GM19240 (cell line): ENCODE results near the gene MCM9.

Source experiments
- DNase-seq: peaks from one replicate; pipeline ENCODE4 v3.0.0; 2011; ENCODE audit warnings: low spot score; ENCODE audit not compliant: insufficient read length

The MCM9 gene

DNA sequence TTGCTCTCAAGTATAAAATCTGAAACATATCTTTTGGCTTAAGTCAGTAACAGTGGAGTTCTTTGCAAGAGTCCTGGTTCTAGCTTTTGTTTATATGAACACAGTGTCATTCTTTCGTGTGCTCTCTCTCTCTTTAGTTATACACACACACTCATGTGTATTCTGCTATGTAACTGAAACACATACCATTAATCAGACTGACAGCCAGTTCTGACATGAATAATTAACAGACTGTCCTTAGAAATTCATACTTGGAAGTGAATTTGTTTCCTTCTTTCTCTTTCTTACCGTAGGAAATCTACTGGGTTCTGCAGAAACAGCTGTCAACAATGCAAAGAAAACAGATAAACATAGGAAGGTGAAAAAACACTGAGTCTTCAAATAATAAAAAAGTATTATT, 2.5 kb downstream of the MCM9 start:
- no peak for DNase-seq

DNA sequence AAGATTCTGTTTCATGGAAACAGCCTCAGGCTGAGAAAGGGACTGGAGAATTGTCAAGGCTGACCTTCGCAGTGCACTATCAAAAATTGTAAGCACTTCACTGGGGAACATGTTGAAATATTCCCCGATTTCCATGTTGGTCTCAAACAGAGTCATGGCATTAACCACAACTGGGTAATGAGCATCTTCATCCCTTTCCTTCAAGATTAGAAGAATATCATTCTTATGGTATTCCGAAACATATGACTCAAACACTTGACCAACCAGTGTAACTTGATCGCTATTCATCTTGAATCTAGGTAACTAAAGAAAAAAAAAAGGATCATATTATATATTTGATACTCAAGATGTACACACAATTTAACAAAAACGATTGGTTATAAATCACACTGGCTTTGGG, 3.5 kb downstream of the MCM9 start:
- no peak for DNase-seq

DNA sequence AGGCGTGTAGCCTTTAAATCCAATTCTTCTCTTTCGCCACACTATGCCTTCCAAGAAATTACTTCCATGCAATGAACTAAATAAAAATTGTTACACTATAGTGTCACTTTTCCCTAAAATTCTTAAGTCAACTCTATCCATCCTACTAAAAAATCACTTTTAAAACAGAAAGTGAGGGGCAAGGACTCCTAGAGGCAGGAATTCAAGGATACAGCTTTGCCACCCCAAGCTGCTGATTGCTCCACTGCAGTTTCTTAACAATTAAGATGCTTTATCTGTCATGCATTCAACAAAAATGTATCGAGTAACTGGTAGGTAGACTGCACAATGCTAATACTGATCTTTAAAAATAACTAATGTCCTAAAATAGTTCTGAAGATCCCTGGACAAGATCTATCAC, 4.3 kb downstream of the MCM9 start:
- DNase-seq, result no peak

DNA sequence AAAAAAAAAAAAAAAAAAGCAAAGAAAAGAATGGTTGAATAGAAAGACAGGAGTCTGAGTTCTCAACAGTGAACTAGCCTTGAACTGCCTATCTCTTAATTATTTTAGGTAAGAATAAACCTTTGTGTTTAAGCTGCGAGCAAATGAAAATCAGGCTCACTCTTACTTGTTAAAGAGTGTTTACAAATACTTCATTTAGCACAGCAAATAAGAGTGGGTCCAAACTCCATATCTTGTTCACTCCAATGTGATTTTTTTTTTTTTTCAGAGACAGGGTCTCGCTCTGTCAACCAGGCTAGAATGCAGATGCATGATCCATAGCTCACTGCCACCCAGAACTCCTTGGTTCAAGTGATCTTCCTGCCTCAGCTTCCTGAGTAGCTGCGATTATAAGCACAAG, 11.9 kb downstream of the MCM9 start:
- DNase-seq, result no peak

DNA sequence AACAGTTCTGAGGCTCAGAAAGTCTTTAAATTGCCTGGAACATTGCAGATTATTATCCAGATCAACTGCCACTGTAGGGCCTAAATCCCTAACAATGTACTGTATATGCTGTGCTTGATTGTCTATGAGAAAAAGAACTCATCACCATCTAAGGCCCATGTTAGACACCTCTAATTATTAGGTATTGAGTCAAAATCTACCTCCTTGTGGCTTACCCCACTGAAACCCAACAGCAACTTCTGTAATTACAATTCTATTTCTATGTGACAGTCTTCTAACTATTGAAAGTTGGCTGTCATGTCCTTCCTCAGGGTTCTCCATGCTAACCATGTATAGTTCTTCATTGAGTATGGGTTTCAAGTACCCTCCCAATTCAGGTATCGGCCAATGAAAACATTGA, 13.9 kb downstream of the MCM9 start:
- DNase-seq, result no peak

DNA sequence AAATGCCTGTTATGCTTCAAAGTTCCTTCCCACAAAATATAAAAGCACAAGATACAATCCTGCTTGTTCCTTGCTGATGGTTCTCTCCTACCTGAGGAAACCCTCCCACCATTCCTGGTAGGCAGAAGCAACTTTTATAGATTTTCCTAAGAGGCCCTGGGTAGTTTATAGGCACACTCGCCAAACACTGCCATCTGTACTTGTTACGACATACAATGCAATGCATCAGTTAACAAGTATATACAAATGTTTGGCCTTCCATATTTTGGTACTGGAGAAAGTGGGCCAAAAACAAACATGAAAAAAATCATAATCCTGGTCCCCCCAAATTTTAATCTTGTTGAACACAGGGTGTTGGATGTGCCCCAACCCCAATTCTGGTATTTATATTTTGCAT, 16.6 kb downstream of the MCM9 start:
- no peak for DNase-seq

DNA sequence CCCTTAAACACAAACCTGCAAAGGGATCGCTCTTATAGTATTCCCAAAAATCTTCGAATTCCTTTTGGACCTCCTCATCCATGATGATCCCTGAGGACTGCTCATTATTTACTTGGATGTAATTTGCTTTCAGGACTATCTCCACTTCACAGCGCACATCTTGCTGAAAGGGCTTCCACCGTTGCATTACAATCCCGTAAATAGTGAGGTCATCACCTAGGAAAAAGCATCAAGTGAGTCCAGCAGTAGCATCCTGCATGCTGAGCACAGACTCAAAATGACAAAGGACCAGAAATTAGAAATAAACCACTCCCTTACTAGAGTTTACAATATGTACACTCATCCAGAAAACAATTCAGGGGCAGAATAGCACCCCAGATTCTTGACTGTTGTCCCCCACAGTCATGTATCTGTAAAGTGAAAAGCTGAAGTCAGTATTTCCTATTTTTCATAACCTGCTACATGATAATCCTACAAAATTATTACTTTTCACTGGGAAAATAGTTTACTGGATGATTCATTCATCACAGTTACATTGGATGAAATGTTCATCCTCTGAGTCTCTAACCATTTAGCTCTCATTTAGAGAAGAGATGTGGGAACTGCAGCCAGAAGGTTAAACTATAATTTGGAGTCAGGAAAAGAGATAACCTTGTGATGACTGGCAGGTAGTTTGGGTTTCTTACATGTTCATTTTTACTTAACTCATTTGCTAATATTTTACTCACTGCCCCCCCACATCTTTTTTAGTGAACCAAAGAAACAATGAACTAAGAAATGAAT, 17.2 kb downstream of the MCM9 start:
- no peak for DNase-seq

DNA sequence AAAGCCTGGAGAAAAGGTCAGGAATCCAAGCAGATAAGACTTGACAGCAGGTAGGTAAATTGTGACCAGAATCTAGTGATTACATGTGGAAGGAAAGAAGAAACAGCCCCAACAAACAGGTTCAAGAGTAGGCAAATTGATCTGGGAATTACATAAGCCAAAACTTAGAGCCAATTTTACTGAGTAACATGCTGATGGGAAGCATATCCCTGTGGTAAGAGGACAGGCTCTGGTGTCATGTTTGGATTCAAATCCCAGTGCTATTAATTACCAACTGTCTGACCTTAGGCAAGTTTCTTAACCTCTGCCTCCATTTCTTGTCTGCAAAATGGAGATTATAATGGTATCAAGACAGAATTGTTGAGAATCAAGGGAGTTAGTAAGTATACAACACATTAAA, 20.4 kb downstream of the MCM9 start:
- no peak for DNase-seq

DNA sequence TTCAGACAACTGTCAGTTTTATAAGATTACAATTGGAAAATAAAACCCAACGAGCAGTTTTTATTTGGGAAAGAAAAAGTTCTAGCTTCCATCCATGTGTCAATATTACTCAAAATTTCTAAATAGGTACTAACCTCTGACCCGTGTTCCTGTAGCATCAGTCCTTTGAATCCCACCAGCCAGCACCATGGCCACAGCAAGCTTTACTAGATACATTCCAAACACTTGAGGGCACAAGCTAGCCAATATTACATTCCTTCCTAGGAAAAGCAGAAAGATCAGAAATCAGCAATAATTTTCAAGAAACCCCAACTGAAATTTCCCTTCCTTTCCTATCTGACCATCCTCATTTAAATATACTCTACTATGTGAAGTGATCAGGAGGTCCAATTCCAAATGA, 21.8 kb downstream of the MCM9 start:
- no peak for DNase-seq

DNA sequence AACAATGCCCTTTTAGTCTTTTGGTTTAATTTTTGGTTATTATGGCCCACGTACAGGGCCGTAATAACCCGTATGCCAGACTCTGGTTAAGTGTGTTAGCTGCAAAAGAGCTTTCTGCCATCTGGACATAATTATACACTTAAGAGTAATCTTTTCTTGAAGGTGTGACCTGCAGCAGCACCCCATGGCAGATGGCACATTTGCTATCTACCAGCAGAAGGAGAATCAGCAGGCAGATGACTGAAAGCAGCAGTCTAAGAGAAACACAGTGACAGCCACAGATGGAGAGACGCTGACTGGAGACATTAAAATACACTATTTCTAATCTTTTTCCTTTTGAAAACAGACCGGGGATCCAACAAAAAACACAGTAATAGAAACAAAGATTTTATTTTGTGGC, 22.3 kb downstream of the MCM9 start:
- DNase-seq, result no peak

DNA sequence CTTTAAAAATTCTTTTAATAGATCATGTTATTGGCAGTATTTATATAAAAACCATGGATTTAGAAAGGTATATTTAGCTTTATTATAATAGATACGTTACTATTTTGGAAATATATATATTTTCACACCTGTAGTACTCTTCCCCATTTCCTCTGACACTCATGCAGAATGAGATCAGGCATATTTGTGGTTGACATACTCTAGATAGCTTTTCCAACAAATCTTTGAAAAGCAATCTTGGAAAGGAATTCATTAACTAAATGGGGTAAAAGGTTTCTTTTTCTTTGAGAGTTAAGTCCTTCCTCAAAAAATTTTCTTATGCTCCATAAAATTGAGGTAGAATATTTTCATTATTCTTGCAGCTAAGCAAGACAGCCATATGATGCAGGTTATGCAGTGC, 26.5 kb downstream of the MCM9 start:
- DNase-seq, result no peak

DNA sequence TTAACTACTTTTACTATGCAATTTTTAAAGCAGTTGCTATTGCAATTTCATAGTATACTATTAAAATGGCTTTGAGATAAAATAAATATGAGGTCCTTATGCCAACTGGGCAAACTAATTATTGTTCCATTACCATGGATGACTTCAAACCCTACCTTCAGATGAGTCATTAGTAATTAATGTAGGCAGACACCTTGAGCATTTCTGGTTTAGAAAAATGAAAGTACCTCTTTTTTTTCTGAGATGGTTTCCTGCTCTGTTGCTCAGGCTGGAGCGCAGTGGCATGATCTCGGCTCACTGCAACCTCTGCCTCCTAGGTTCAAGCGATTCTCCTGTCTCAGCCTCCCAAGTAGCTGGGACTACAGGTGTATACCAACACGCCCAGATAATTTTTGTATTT, 29.1 kb downstream of the MCM9 start:
- no peak for DNase-seq

DNA sequence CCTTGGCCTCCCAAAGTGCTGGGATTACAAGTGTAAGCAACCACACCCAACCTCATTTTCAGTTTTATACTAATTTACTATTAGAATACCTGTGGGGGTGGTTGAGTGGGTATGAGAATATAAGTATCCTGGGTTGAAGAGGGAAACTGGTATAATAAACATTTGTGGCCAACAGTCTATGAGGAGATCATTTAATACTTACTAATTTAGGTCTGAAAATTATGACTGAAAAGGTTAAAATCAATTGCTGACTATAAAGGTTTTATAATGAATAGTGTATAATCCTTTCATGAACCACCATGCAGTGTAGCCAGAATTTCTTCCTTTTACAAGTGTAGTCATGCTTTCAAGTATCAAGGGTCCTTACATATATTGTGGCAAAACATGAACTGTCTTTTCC, 29.9 kb downstream of the MCM9 start:
- DNase-seq, result no peak

DNA sequence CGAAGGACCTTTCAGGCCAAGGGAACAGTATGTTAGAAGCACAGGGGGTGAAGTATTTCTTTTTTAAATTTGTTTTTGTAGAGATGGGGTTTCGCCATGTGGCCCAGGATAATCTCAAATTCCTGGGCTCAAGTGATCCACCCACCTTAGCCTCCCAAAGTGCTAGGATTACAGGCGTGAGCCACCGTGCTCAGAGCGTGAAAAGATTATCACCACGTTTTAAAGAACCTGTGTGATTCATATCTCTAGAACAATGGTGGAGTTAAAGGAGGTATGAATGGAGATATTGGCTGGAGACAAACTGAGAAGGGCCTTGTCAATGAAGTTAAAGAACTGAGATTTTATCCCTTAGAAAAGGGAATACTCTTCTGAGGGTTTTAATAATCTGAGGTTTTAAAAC, 31.3 kb downstream of the MCM9 start:
- DNase-seq, result no peak

DNA sequence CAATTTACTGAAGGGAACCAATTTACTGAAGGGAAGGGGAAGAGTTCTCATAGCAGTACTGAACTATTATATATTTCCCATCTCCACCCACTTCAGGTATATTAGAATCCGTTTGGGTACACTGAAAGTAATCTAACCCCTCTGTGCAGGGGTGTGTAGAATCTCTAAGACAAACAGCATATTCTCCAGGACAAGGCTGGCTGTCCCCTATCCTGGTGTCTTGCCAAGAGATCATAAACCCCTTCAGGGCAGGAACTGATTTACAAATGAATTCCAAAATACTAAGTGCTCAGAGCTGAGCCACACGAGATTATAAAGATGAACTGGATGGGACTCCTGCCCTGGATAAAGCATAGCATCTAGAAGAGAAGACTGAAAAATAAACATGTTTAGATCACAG, 31.8 kb downstream of the MCM9 start:
- no peak for DNase-seq

DNA sequence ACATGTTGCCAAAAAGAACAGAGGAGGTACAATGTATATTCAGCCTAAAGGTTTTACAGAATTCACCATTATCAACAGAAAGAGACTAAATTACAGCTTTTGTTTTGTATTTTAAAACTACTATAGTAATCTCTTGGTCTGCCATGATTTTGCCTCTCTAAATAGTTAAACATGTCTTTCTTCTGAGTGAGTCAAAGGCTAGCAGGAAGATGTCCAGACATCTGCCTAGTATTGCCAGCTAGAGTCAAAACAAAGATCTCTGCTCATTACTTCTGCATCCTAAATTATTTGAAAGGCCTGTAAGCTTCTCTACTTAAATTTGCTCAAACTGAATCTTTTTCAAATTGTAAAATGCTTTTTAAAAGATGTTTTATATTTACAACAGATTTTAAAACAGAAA, 32.2 kb downstream of the MCM9 start:
- no peak for DNase-seq

DNA sequence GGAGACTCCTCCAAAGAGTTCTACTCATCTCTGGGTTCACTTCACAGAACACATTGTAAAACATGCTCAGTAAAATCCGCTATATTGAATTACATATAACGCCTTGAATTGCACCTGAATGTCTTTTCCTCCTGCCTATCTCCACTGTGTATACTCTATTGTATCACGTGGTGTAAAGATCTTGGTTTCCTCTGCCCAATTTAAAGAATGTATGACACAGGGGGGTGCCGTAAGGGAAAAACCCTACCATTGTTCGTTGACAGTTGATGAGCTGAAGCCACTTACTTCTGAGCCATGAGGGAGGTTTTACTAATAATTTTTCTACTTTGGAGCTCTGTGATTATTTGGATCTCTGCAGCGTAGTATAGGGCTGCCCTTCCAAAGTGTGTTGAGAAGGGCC, 35.0 kb downstream of the MCM9 start:
- DNase-seq, result no peak

DNA sequence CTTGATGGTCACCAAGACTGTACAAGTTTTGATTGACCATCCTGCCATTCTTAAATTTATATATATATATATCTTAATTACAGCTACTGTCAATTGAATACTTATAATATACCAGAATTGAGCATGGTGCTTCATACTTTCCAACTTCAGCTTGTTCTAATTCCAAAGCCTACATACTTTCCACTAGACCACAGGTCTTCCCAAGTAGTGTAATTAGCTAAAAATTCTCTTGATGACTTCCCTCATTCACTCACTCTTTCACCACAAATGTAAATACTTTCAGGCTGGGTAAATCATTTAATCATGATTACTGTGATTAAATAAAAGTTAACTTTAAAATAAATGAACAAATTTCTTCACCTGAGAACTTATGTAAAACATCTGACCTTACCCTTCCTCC, 37.6 kb downstream of the MCM9 start:
- no peak for DNase-seq

DNA sequence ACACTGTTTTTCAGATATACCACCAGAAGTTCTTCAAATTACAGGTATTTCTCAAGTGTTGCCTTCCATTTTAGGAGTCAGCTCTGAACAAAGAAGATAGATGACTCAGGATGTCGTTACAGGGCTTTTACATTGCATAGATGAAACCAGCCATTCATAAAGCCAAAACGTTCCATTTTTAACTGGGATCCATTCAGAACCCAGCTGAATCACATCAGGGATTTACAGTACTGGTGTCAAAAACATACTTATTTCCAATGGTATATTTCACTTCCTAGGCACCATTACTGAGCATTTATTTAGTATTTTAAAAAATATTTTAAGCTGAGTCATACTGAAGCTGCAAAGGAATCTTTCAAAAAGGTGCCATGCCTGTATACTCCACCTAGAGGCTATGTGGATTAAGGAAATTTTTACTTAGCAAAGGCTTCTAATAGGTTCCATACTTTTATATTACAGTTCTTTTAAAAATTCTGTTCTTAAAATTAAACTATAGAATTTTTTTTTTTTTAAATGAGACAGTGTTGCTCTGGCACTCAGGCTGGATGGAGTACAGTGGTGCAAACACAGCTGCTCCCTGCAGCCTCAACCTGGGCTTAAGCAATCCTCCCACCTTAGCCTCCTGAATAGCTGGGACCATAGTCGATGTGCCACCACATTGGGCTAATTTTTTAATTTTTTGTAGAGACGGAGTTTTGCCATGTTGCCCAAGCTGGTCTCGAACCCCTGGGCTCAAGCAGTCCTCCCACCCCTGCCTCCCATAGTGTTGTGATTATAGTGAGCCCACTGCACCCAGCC, 38.4 kb downstream of the MCM9 start:
- DNase-seq, result no peak

DNA sequence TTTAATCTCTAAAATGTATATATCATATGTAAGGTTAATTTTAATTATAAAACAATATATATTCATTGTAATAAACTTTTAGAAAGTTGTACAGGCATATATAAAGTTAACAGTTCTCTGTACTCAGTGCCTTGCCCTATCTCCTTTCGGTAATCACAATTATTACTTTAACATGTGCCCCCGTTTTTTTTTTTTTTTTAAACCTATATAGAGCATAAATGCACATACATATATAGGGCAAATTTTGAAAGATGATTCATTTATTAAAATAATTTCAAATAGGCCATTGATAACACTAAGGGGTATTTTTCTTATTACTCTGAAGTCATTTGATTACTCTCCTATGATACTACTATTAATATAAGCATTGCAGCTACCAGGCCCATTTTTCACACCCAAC, 39.1 kb downstream of the MCM9 start:
- no peak for DNase-seq

DNA sequence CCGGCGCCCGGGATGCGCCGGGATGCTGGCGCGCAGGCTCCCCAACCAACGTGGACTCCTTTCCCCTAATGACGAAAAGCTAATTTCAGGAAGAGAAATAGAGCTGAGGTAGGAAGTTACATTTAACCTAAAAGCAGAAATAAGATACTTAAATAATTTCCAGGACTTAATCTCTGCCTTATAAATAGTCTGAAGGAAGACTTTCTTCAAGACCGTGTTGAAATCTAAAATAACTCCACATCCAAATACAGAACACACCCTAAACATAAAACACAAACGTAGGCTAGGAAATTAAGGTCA, 39.7 kb downstream of the MCM9 start:
- DNase-seq, result no peak

DNA sequence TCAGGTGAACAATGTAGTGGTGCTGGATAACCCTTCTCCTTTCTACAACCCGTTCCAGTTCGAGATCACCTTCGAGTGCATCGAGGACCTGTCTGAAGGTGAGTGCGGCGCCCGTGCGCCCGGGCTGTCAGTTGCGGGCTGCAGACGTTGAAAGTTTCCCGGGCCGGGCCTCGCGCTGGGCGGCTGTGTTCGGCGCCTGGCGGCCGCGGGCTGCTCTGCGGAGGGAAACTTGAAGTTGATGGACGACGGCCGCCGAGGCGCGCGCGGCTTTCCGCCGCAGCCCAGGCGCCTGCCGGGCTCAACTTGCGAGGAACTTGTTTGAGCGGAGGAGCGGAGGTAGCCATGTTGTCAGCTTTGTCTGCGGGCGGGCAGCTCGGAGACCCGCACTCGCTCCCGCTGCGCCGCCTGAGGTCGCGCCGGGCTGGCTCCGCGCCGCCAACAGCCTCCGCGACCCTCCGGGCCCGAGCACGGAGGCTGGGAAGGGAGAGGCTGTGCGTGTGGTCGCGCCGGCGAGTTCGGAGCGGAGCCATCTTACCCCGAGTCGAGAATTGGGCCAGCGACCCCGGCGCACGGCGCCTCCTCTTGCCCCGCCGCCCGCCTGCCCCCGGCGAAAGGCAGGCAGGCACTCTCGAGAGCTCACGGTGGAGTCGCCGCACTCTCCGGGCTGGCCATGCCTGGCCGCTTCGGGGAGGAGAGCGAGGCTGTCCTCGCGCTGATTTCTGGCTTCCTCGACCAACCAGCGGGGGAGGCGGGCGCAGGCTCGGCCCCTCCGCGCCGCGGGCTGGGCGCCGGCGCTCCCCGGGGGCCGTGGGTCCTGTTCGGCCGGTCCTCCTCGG, 40.3 kb downstream of the MCM9 start:
- DNase-seq, result peak; percentile 8
